ENCODE data around the gene SMIM17.
A peak's percentile ranks its signal among the peaks of the same experiment; 100 is the strongest.

Gene SMIM17

GRCh38 chr19:56642711-56643459 lies at the start of gene SMIM17:
SMIM17 (plus strand) TSS chr19:56643159; CDS start chr19:56645668, 2,509 bp downstream.
- DNase-seq, result no peak

GRCh38 chr19:56594446-56594782 lies 48.5 kb upstream of the SMIM17 start:
- no peak for DNase-seq

GRCh38 chr19:56594783-56595547 lies 48.0 kb upstream of the SMIM17 start, which contains the start of gene ZNF71:
ZNF71 (plus strand) TSS chr19:56595302; CDS start chr19:56601559, 6,257 bp downstream.
- DNase-seq, result peak; percentile 92

GRCh38 chr19:56595548-56595899 lies 47.4 kb upstream of the SMIM17 start:
- no peak for DNase-seq

GRCh38 chr19:56596676-56597075 lies 46.3 kb upstream of the SMIM17 start:
- DNase-seq, result no peak

- no peak for DNase-seq
These were observed 45.3 kb upstream of the SMIM17 start for GRCh38 chr19:56597696-56598095.

- no peak for DNase-seq
These were observed 41.6 kb upstream of the SMIM17 start for GRCh38 chr19:56601375-56601774.

- DNase-seq, result no peak
These were observed 39.1 kb upstream of the SMIM17 start for GRCh38 chr19:56603829-56604228.

GRCh38 chr19:56608274-56608964 lies 34.5 kb upstream of the SMIM17 start:
- DNase-seq, result no peak

GRCh38 chr19:56611288-56611687 lies 31.7 kb upstream of the SMIM17 start:
- DNase-seq, result no peak

- DNase-seq, result no peak
These were observed 30.2 kb upstream of the SMIM17 start for GRCh38 chr19:56612737-56613136.

- DNase-seq, result no peak
These were observed 29.3 kb upstream of the SMIM17 start for GRCh38 chr19:56613639-56614038.

GRCh38 chr19:56617531-56617930 lies 25.4 kb upstream of the SMIM17 start:
- no peak for DNase-seq

- no peak for DNase-seq
These were observed 23.8 kb upstream of the SMIM17 start for GRCh38 chr19:56619121-56619520.

GRCh38 chr19:56622374-56622773 lies 20.6 kb upstream of the SMIM17 start:
- no peak for DNase-seq

GRCh38 chr19:56623006-56623405 lies 20.0 kb upstream of the SMIM17 start:
- no peak for DNase-seq

- no peak for DNase-seq
These were observed 17.3 kb upstream of the SMIM17 start for GRCh38 chr19:56625708-56626107.

GRCh38 chr19:56633021-56633420 lies 9.9 kb upstream of the SMIM17 start:
- DNase-seq, result no peak

- peak; percentile 51 for DNase-seq
These were observed 4.9 kb upstream of the SMIM17 start for GRCh38 chr19:56637976-56638555.

- no peak for DNase-seq
These were observed 3.7 kb upstream of the SMIM17 start for GRCh38 chr19:56639217-56639616.

GRCh38 chr19:56643460-56643955 lies 549 bp downstream of the SMIM17 start:
- no peak for DNase-seq

- DNase-seq, result no peak
These were observed 11.2 kb downstream of the SMIM17 start for GRCh38 chr19:56654151-56654550.

All from activated CD4-positive, alpha-beta T cell treated with anti-CD3 and anti-CD28 coated beads, Interleukin-2, Interleukin-6, amounts not matched to agents 100 ng/mL and 50 ng/mL, durations not matched to agents 16 hours and 8 hours (primary cell).